Measurements from ENCODE around the gene CEP95.

DNA sequence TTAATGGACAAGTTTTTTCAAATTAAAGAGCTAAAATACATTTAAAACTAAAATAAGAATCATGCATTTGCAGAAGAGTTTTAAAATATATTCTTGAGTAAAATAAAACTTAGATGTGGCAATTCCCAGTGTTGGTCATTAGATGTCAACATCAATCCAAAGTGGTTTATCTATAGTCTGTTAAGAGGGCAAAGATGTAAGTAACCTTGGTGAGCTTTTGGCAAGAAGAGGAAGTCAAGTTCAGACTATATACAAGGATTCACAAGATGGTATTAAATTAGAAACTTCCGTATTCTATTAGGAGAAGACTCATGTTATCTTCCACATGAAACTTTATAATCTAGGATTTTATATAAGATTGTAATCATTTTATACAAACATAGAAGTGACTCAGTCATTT is 73.1 kb downstream of the CEP95 start:
- TF ChIP-seq POLR2A (IDR thresholded peaks at IDR 0.05; ENCODE audit: low read depth, low read length) (no peak), POLR2AphosphoS5 (IDR thresholded peaks at IDR 0.05; ENCODE audit: low read depth, low read length) (no peak), TAF1 (IDR thresholded peaks at IDR 0.05; ENCODE audit: low read depth, low read length) (no peak), POU2F2 (IDR thresholded peaks at IDR 0.05; ENCODE audit: low read depth, low read length) (no peak)
